H9 (cell line): ENCODE measurements around the gene KLF6. TPM values are rescaled to one million over a fixed set of nuclear protein-coding genes. Genes with fewer than 3 reads are reported as not detected.

Experiments
- DNase-seq: peaks from one replicate; pipeline ENCODE4 v3.0.0-alpha.2; 2017
- H2AFZ ChIP-seq: one replicate; pipeline ENCODE4 v1.6.1; 2013; ENCODE audit warnings: mild to moderate bottlenecking, low read length, control low read depth, moderate library complexity
- H2AK5ac ChIP-seq: 2 replicates; pipeline ENCODE4 v1.6.1; 2013; ENCODE audit warnings: low read length, control low read depth, mixed read lengths; ENCODE audit not compliant: insufficient read length
- H2BK120ac ChIP-seq: one replicate; pipeline ENCODE4 v1.6.1; 2013; ENCODE audit warnings: low read depth, mild to moderate bottlenecking, low read length, control low read depth, inconsistent platforms; ENCODE audit not compliant: poor library complexity, severe bottlenecking
- H2BK12ac ChIP-seq: 2 replicates; pipeline ENCODE4 v1.6.1; 2013; ENCODE audit warnings: low read length, control low read depth, mixed read lengths, low read depth; ENCODE audit not compliant: insufficient read length
- H2BK15ac ChIP-seq: 2 replicates; pipeline ENCODE4 v1.6.1; 2013; ENCODE audit warnings: low read depth, low read length, control low read depth
- H2BK20ac ChIP-seq: one replicate; pipeline ENCODE4 v1.6.1; 2013; ENCODE audit warnings: low read depth, mild to moderate bottlenecking, low read length, control low read depth, inconsistent platforms; ENCODE audit not compliant: poor library complexity, severe bottlenecking
- H2BK5ac ChIP-seq: 2 replicates; pipeline ENCODE4 v1.6.1; 2013; ENCODE audit warnings: low read length, control low read depth, mixed read lengths; ENCODE audit not compliant: insufficient read length
- H3K14ac ChIP-seq: 2 replicates; pipeline ENCODE4 v1.6.1; 2013; ENCODE audit warnings: low read length, control low read depth; ENCODE audit not compliant: insufficient read depth
- H3K18ac ChIP-seq: 2 replicates; pipeline ENCODE4 v1.6.1; 2013; ENCODE audit warnings: low read depth, mild to moderate bottlenecking, mixed read lengths, low read length, control low read depth; ENCODE audit not compliant: insufficient read length
- H3K23ac ChIP-seq: 2 replicates; pipeline ENCODE4 v1.6.1; 2013; ENCODE audit warnings: low read length, control low read depth, mixed read lengths, low read depth; ENCODE audit not compliant: insufficient read length
- H3K23me2 ChIP-seq: 2 replicates; pipeline ENCODE4 v1.6.1; 2013; ENCODE audit warnings: low read depth, mild to moderate bottlenecking, mixed read lengths, low read length, control low read depth; ENCODE audit not compliant: insufficient read length, poor library complexity, severe bottlenecking
- H3K27ac ChIP-seq: 2 replicates; pipeline ENCODE4 v1.5.1; 2013; ENCODE audit warnings: low read length, control low read depth, mixed read lengths, low read depth; ENCODE audit not compliant: insufficient read length
- H3K27me3 ChIP-seq: 2 replicates; pipeline ENCODE4 v1.6.1; 2013; ENCODE audit warnings: low read length, control low read depth, inconsistent platforms; ENCODE audit not compliant: insufficient read depth
- H3K4ac ChIP-seq: 2 replicates; pipeline ENCODE4 v1.6.1; 2013; ENCODE audit warnings: low read depth, mild to moderate bottlenecking, control low read depth, inconsistent platforms, low read length, moderate library complexity
- H3K4me1 ChIP-seq: 2 replicates; pipeline ENCODE4 v1.6.1; 2013; ENCODE audit warnings: low read length, control low read depth, inconsistent platforms; ENCODE audit not compliant: insufficient read depth
- H3K4me2 ChIP-seq: 2 replicates; pipeline ENCODE4 v1.6.1; 2013; ENCODE audit warnings: low read length, control low read depth, mixed read lengths; ENCODE audit not compliant: insufficient read length, insufficient read depth
- H3K56ac ChIP-seq: 2 replicates; pipeline ENCODE4 v1.6.1; 2013; ENCODE audit warnings: low read depth, mild to moderate bottlenecking, mixed read lengths, low read length, control low read depth; ENCODE audit not compliant: insufficient read length
- H3K79me1 ChIP-seq: 2 replicates; pipeline ENCODE4 v1.6.1; 2013; ENCODE audit warnings: low read depth, mild to moderate bottlenecking, moderate library complexity, low read length, control low read depth, inconsistent platforms; ENCODE audit not compliant: insufficient read depth, poor library complexity, severe bottlenecking
- H3K79me2 ChIP-seq: 2 replicates; pipeline ENCODE4 v1.6.1; 2013; ENCODE audit warnings: low read length, control low read depth, inconsistent platforms; ENCODE audit not compliant: insufficient read depth
- H3K9ac ChIP-seq: 2 replicates; pipeline ENCODE4 v1.6.1; 2013; ENCODE audit warnings: low read length, control low read depth, mixed read lengths; ENCODE audit not compliant: insufficient read length; ENCODE audit errors: extremely low read depth
- H3K9me3 ChIP-seq: one replicate; pipeline ENCODE4 v1.6.1; 2013; ENCODE audit warnings: low read depth, low read length, inconsistent platforms; ENCODE audit not compliant: control insufficient read depth
- H3T11ph ChIP-seq: one replicate; pipeline ENCODE4 v1.6.1; 2013; ENCODE audit warnings: mild to moderate bottlenecking, low read length, control low read depth, inconsistent platforms
- H4K20me1 ChIP-seq: one replicate; pipeline ENCODE4 v1.6.1; 2013; ENCODE audit not compliant: control insufficient read depth, insufficient read length, insufficient read depth
- H4K5ac ChIP-seq: 2 replicates; pipeline ENCODE4 v1.6.1; 2013; ENCODE audit warnings: low read depth, mild to moderate bottlenecking, mixed read lengths, low read length, control low read depth; ENCODE audit not compliant: insufficient read length
- H4K8ac ChIP-seq: replicated peaks from 2 replicates; pipeline ENCODE4 v1.6.1; 2013; ENCODE audit warnings: low read length, control low read depth, mixed read lengths, low read depth; ENCODE audit not compliant: insufficient read length
- H4K91ac ChIP-seq: 2 replicates; pipeline ENCODE4 v1.6.1; 2013; ENCODE audit warnings: low read depth, mild to moderate bottlenecking, moderate library complexity, mixed read lengths, low read length, control low read depth; ENCODE audit not compliant: insufficient read length
- H3K27ac Mint-ChIP-seq, 3 experiments: 2 replicates in 2 of 3; 3 replicates in 1 of 3; pipeline ENCODE4 v1.8.0; 2020 to 2021; ENCODE audit warnings: mixed read lengths in 3 of 3, mild to moderate bottlenecking in 1 of 3, moderate library complexity in 1 of 3
- H3K27me3 Mint-ChIP-seq: 2 replicates; pipeline ENCODE4 v1.8.0; 2021; ENCODE audit warnings: low read depth, mild to moderate bottlenecking, moderate library complexity, mixed read lengths
- H3K36me3 Mint-ChIP-seq, 3 experiments: 2 replicates in 2 of 3; 3 replicates in 1 of 3; pipeline ENCODE4 v1.8.0; 2020 to 2021; ENCODE audit warnings: low read depth in 3 of 3, mixed read lengths in 3 of 3; ENCODE audit not compliant: insufficient read depth in 1 of 3
- H3K4me1 Mint-ChIP-seq, 2 experiments: 2 replicates each; pipeline ENCODE4 v1.8.0; 2020; ENCODE audit warnings: mixed read lengths in 2 of 2
- H3K4me3 Mint-ChIP-seq, 2 experiments: 2 replicates in 1 of 2; 3 replicates in 1 of 2; pipeline ENCODE4 v1.8.0; 2020 to 2021; ENCODE audit warnings: mild to moderate bottlenecking in 2 of 2, mixed read lengths in 2 of 2, moderate library complexity in 1 of 2
- H3K9me3 Mint-ChIP-seq, 2 experiments: 2 replicates in 1 of 2; 3 replicates in 1 of 2; pipeline ENCODE4 v1.8.0; 2020; ENCODE audit warnings: mild to moderate bottlenecking in 2 of 2, mixed read lengths in 2 of 2, moderate library complexity in 1 of 2
- CTCF ChIP-seq: fragments of 200-600 bp; sonication (generic); conservative IDR thresholded peaks from 3 replicates; pipeline ENCODE4 v1.8.0; 2021; ENCODE audit warnings: antibody characterized with exemption, mild to moderate bottlenecking
- WGBS: extraction: QIAGEN DNeasy Blood & Tissue Kit; methylation state at CpG from one replicate; pipeline ENCODE4 v1.1.7; 2013; ENCODE audit warnings: missing lambda C conversion rate, low lambda C conversion rate, mixed read lengths; ENCODE audit not compliant: insufficient read length; ENCODE audit errors: extremely low coverage; 5-methylcytosine and 5-hydroxymethylcytosine counted together
- total RNA-seq: library from RNA; stranded (reverse); gene quantifications from 2 replicates; pipeline ENCODE4 v1.2.1, GENCODE V29; 2021

The KLF6 gene
- total RNA-seq, 1 experiment from 2014 or later: 19.3 TPM

- H3K79me2 ChIP-seq: no peaks in the 10 kb centered on the region
- H2BK20ac ChIP-seq: no peak overlapping the region
- no peak overlapping the region for H2BK15ac ChIP-seq
- no peaks in the 10 kb centered on the region for H4K20me1 ChIP-seq
- no peak overlapping the region for H2BK120ac ChIP-seq
- no peak overlapping the region for H3K18ac ChIP-seq
- no peaks in the 10 kb centered on the region for H3K27me3 ChIP-seq
- TF ChIP-seq CTCF: no peak
- H3T11ph ChIP-seq: no peak overlapping the region
- no peak overlapping the region for H4K5ac ChIP-seq
- H3K23ac ChIP-seq: no peak overlapping the region
- H3K4me1 ChIP-seq: peaks cover 2% of the 10 kb centered on the region; the same call in 1 of the 2 replicates
- no peaks in the 10 kb centered on the region for H3K9me3 ChIP-seq
- no peak overlapping the region for H3K4ac ChIP-seq
- no peak overlapping the region for H3K14ac ChIP-seq
- no peaks in the 10 kb centered on the region for H3K23me2 ChIP-seq
- peaks cover 14 to 22% of the 10 kb centered on the region in 2 experiments; a peak in 4 of 5 replicates for H3K9me3 Mint-ChIP-seq
- no CpG with 5 or more reads among the region's 3 CpGs for WGBS
- peaks cover 4% of the 10 kb centered on the region for H3K27me3 Mint-ChIP-seq
- peaks cover 0 to 10% (median 8%) of the 10 kb centered on the region in 3 experiments; a peak in 5 of 7 replicates for H3K36me3 Mint-ChIP-seq
- H2BK5ac ChIP-seq: no peak overlapping the region
- H3K4me2 ChIP-seq: no peak overlapping the region
- H3K79me1 ChIP-seq: no peaks in the 10 kb centered on the region
- H4K8ac ChIP-seq: no peak overlapping the region
- H3K27ac Mint-ChIP-seq: no peak overlapping the region
- no peak for DNase-seq
- no peak overlapping the region for H3K27ac ChIP-seq
- H4K91ac ChIP-seq: no peak overlapping the region
- H2AK5ac ChIP-seq: no peak overlapping the region
- no peak overlapping the region for H2BK12ac ChIP-seq
- H3K56ac ChIP-seq: no peak overlapping the region
- H3K9ac ChIP-seq: no peak overlapping the region
- H3K4me1 Mint-ChIP-seq: peaks cover 10 to 12% of the 10 kb centered on the region in 2 experiments
- no peak overlapping the region for H2AFZ ChIP-seq
- H3K4me3 Mint-ChIP-seq: no peak overlapping the region
Observed at GRCh38 chr10:3791974-3792633, 7.1 kb upstream of the KLF6 start.
